Spleen (tissue), 7 donors: ENCODE data around the gene PERP.

Source experiments
- POLR2AphosphoS5 ChIP-seq, 3 donors: sonication (generic); formaldehyde crosslinking; IDR thresholded peaks; one replicate each; pipeline ENCODE4 v1.5.1; 2017; ENCODE audit warnings: antibody characterized with exemption in 3 of 3
- TF ChIP-seq, protein P1 (sequence below), 11 experiments: fragments of 200-600 bp in 7 of 11; fragments of 450-650 bp in 4 of 11; sonication (generic) in 4 of 11; IDR thresholded peaks in 8 of 11; conservative IDR thresholded peaks in 3 of 11; 1 replicate in 7 of 11; 2 replicates in 4 of 11; pipeline versions ENCODE4 v1.4.0 to v1.8.0; 2016 to 2021; ENCODE audit warnings: antibody characterized with exemption in 11 of 11, inconsistent platforms in 4 of 11, mild to moderate bottlenecking in 1 of 11
- donor health status: DM: no; HTN: no; CAD: no; lungs with moderate emphysema.
- donor health status: DM: no; HTN: no; CAD: no.
- donor health status: DM: no; HTN: no; CAD: no.

DNA sequence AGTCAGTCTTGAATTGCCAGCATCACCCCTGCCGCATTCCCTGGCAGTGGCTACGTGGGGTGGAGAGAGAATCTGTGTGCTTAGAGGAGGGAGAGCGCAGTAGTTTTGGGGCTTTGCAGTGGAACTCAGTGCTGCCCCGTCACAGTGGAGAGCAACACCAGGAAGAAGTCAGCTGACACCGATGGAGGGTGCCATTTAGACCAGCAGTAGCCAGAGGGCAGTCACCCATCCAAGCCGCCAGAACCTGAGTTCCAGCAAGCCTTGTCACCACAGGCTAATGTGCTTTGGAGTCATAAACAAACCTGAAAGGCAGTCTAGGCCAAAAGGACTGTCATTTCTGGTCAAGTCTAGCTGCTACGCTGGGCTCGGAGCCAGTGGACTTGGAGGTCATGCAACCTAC, 22.0 kb upstream of the PERP start:
- TF ChIP-seq, protein P1, sequence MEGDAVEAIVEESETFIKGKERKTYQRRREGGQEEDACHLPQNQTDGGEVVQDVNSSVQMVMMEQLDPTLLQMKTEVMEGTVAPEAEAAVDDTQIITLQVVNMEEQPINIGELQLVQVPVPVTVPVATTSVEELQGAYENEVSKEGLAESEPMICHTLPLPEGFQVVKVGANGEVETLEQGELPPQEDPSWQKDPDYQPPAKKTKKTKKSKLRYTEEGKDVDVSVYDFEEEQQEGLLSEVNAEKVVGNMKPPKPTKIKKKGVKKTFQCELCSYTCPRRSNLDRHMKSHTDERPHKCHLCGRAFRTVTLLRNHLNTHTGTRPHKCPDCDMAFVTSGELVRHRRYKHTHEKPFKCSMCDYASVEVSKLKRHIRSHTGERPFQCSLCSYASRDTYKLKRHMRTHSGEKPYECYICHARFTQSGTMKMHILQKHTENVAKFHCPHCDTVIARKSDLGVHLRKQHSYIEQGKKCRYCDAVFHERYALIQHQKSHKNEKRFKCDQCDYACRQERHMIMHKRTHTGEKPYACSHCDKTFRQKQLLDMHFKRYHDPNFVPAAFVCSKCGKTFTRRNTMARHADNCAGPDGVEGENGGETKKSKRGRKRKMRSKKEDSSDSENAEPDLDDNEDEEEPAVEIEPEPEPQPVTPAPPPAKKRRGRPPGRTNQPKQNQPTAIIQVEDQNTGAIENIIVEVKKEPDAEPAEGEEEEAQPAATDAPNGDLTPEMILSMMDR (IDR thresholded peaks at IDR 0.05 in 8 of 11, conservative IDR thresholded peaks at IDR 0.05 in 3 of 11), result no peak
- TF ChIP-seq POLR2AphosphoS5 (IDR thresholded peaks at IDR 0.05), result no peak
